ENCODE measurements around the gene C10orf90.

The C10orf90 gene

DNA sequence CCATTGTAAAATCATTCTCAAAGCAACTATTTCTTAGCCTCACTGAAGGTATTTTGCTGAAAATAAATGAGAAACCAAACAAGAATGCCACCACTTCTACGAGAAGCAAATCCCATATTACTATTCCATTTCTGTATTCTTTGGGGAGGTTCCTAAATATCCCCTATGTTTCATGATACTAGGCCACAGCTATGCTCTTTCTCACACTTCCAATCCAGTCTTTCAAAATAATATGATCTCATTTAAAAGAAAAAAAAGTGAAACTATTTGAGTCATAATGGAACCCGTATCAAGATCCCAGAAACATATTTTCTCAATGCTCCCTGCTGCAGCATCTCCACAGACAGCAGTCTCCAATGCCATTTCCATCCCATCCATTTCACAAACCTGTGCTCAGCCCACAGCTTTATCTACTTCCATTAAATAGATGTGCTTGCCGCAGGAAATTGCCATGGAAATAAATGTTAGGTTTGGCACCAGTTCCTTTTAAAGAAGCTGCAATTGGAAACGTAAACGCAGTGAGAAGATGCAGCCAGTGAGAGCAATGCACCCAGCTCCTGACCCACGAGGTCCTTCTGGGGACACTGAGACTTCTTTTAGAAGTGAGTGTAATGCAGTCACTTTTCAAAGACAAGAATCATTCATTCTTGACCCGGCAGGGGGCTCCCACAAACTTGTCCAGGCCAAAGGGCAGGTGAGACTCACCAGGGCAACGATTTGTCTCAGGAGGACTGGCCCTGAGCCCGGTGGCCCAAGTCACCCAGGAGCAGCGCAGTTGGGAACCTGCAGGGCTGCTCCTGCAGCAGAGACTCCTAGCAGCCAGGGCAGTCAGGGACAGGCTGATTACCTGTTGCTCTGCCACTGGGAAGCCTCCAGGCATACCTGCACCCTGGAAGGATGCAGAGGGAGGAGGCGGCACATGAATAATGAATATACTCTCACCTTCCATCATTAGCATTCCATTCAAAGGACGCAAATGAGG, 99.6 kb downstream of the C10orf90 start:
- no peak for DNase-seq (ENCODE audit: low read depth)
- H3K4me3 ChIP-seq (ENCODE audit: low read depth, low read length): no peak overlapping the region
- TF ChIP-seq CTCF (IDR thresholded peaks at IDR 0.05; ENCODE audit: insufficient read depth, low read depth, low read length, missing control alignments): no peak

- TF ChIP-seq CTCF (IDR thresholded peaks at IDR 0.05; ENCODE audit: insufficient read depth, low read depth, low read length, missing control alignments): no peak
- no peak overlapping the region for H3K4me3 ChIP-seq (ENCODE audit: low read depth, low read length)
- DNase-seq (ENCODE audit: low read depth): no peak
Observed at GRCh38 chr10:126570245-126570570, 100.3 kb downstream of the C10orf90 start.

DNA sequence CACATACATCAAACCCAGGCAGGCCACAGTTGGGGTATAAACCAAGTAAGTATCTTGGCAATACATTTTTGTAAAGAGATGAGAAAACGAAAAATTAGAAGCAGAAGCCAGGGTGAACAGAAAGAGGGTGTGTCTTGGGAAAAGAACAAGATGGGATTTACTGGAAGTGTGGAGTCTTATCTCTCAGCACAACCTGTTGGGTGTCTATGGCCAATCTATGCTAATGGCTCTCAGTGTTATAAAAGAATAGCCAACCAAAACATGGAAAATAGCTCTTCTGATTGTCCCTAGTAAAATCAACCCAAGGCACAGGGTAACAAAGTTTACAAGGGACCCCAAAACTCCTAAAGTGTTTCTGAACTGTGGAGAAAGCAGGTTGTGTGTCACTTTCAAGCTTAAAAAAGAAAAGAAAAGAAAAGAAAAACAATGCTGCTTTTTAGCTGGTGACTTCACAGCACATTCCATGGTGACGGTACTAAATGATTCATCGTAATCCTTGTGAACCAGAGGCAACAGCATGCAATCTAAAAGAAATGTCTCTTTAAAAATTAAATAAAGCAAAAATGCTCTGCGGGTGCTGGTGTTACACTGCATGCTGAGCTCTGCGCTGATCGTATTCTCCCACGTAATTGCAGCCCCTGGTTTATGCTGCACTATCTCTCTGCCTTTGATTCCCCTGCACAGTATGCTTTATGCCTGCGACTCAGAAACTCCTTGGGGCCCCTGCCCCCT, 100.8 kb downstream of the C10orf90 start:
- TF ChIP-seq CTCF (IDR thresholded peaks at IDR 0.05; ENCODE audit: insufficient read depth, low read depth, low read length, missing control alignments): no peak
- DNase-seq (ENCODE audit: low read depth): no peak
- no peak overlapping the region for H3K4me3 ChIP-seq (ENCODE audit: low read depth, low read length)

- TF ChIP-seq CTCF (IDR thresholded peaks at IDR 0.05; ENCODE audit: insufficient read depth, low read depth, low read length, missing control alignments): no peak
- DNase-seq (ENCODE audit: low read depth): no peak
Observed at GRCh38 chr10:126568809-126569385, 101.6 kb downstream of the C10orf90 start.

GRCh38 chr10:126565871-126566270, 104.6 kb downstream of the C10orf90 start:
- no peak for DNase-seq (ENCODE audit: low read depth)
- no peak overlapping the region for H3K4me3 ChIP-seq (ENCODE audit: low read depth, low read length)
- TF ChIP-seq CTCF (IDR thresholded peaks at IDR 0.05; ENCODE audit: insufficient read depth, low read depth, low read length, missing control alignments): no peak

More at GRCh38 chr10:126568809-126569385, 101.6 kb downstream of the C10orf90 start:
- H3K4me3 ChIP-seq (ENCODE audit: low read depth, low read length): no peak overlapping the region

GRCh38 chr10:126565441-126565840, 105.1 kb downstream of the C10orf90 start:
- DNase-seq (ENCODE audit: low read depth): no peak
- TF ChIP-seq CTCF (IDR thresholded peaks at IDR 0.05; ENCODE audit: insufficient read depth, low read depth, low read length, missing control alignments): no peak
- no peak overlapping the region for H3K4me3 ChIP-seq (ENCODE audit: low read depth, low read length)

Data from GM12865 (cell line).